Endothelial cell (in vitro differentiated cells): ENCODE measurements around the gene TSSK6. TPM values are rescaled to one million over a fixed set of nuclear protein-coding genes. Genes with fewer than 3 reads are reported as not detected.
A peak's percentile ranks its signal among the peaks of the same experiment; 100 is the strongest.

Experiments used
- DNase-seq: peaks from one replicate; pipeline ENCODE4 v3.0.0; 2021; ENCODE audit warnings: low spot score
- H3K27ac Mint-ChIP-seq: one replicate; pipeline ENCODE4 v1.8.0; 2021; ENCODE audit warnings: mixed read lengths, inconsistent platforms; ENCODE audit not compliant: unreplicated experiment
- H3K27me3 Mint-ChIP-seq: one replicate; pipeline ENCODE4 v1.8.0; 2021; ENCODE audit warnings: mild to moderate bottlenecking, moderate library complexity, mixed read lengths, inconsistent platforms; ENCODE audit not compliant: unreplicated experiment
- H3K36me3 Mint-ChIP-seq: one replicate; pipeline ENCODE4 v1.8.0; 2021; ENCODE audit warnings: mild to moderate bottlenecking, low read depth, mixed read lengths, inconsistent platforms; ENCODE audit not compliant: unreplicated experiment
- H3K4me1 Mint-ChIP-seq: one replicate; pipeline ENCODE4 v1.8.0; 2021; ENCODE audit warnings: mild to moderate bottlenecking, mixed read lengths, inconsistent platforms; ENCODE audit not compliant: unreplicated experiment
- H3K4me3 Mint-ChIP-seq: one replicate; pipeline ENCODE4 v1.8.0; 2021; ENCODE audit warnings: mild to moderate bottlenecking, mixed read lengths, inconsistent platforms; ENCODE audit not compliant: unreplicated experiment
- H3K9me3 Mint-ChIP-seq: one replicate; pipeline ENCODE4 v1.8.0; 2021; ENCODE audit warnings: mixed read lengths, inconsistent platforms; ENCODE audit not compliant: unreplicated experiment
- CTCF ChIP-seq: fragments of 200-600 bp; sonication (generic); IDR thresholded peaks from one replicate; pipeline ENCODE4 v1.5.0; 2021; ENCODE audit warnings: antibody characterized with exemption; ENCODE audit not compliant: unreplicated experiment
- total RNA-seq: library from RNA; stranded (reverse); fragmentation: NEBNext Ultra II Directional; extraction: Animal tissue kit (Norgen Biotek cat#: 25700); gene quantifications from one replicate; pipeline ENCODE4 v1.2.1, GENCODE V29; 2021; ENCODE audit not compliant: unreplicated experiment

Gene TSSK6
- total RNA-seq, 1 donor from 2014 or later: 2.7 TPM

GRCh38 chr19:19552798-19553197 is 37.5 kb upstream of the TSSK6 start:
- Mint-ChIP-seq H3K36me3 (peaks cover 4% of the 10 kb centered on the region), H3K27me3 (peaks cover 6% of the 10 kb centered on the region), H3K4me3 (no peak overlapping the region), H3K27ac (no peak overlapping the region), H3K9me3 (no peaks in the 10 kb centered on the region), H3K4me1 (no peaks in the 10 kb centered on the region)
- TF ChIP-seq CTCF: peak; percentile 76
- peak; percentile 77 for DNase-seq

- no peak overlapping the region for H3K27ac Mint-ChIP-seq
Measured at GRCh38 chr19:19551853-19552192, 36.5 kb upstream of the TSSK6 start.

GRCh38 chr19:19550972-19551852 is 35.9 kb upstream of the TSSK6 start:
- no peak for TF ChIP-seq CTCF
- Mint-ChIP-seq H3K36me3 (peaks cover 4% of the 10 kb centered on the region), H3K4me1 (no peaks in the 10 kb centered on the region), H3K27me3 (peaks cover 9% of the 10 kb centered on the region), H3K4me3 (no peak overlapping the region), H3K27ac (no peak overlapping the region), H3K9me3 (no peaks in the 10 kb centered on the region)
- no peak for DNase-seq

More at GRCh38 chr19:19551853-19552192, 36.5 kb upstream of the TSSK6 start:
- Mint-ChIP-seq H3K27me3 (peaks cover 6% of the 10 kb centered on the region), H3K4me1 (no peaks in the 10 kb centered on the region), H3K36me3 (peaks cover 4% of the 10 kb centered on the region), H3K9me3 (no peaks in the 10 kb centered on the region), H3K4me3 (no peak overlapping the region)
- TF ChIP-seq CTCF: no peak
- DNase-seq: no peak

- Mint-ChIP-seq H3K36me3 (peaks cover 4% of the 10 kb centered on the region), H3K9me3 (no peaks in the 10 kb centered on the region), H3K27ac (no peak overlapping the region), H3K4me3 (no peak overlapping the region), H3K27me3 (peaks cover 12% of the 10 kb centered on the region), H3K4me1 (no peaks in the 10 kb centered on the region)
- no peak for DNase-seq
- TF ChIP-seq CTCF: no peak
Measured at GRCh38 chr19:19550485-19550929, 35.2 kb upstream of the TSSK6 start.

GRCh38 chr19:19549804-19550464 is 34.6 kb upstream of the TSSK6 start:
- Mint-ChIP-seq H3K4me3 (no peak overlapping the region), H3K4me1 (no peaks in the 10 kb centered on the region), H3K27ac (no peak overlapping the region), H3K27me3 (peaks cover 10% of the 10 kb centered on the region), H3K36me3 (peaks cover 4% of the 10 kb centered on the region), H3K9me3 (no peaks in the 10 kb centered on the region)
- no peak for TF ChIP-seq CTCF
- DNase-seq: no peak
